Right lung (tissue), 5 donors: ENCODE results near the gene ZBTB18. TPM values are rescaled to one million over a fixed set of nuclear protein-coding genes. Genes with fewer than 3 reads are reported as not detected.
"Not testable (repeated sequence)": the region's sequence is repeated elsewhere in the genome, so short reads cannot be mapped to it uniquely, and the experiment has no call there.

Source experiments
- DNase-seq, 2 donors: peaks; one replicate each; pipeline ENCODE4 v3.0.0-alpha.2; 2013
- polyA plus RNA-seq, 5 donors: library from polyadenylated mRNA; unstranded; fragments of 120-200 nt; gene quantifications; one replicate each; pipeline versions ENCODE4 v1.2.1 to v1.2.3, GENCODE V29; 2013; ENCODE audit warnings: inconsistent platforms in 1 of 5, low replicate concordance in 1 of 5; ENCODE audit not compliant: insufficient read length in 5 of 5, insufficient read depth in 1 of 5

The ZBTB18 gene
- polyA plus RNA-seq, 5 donors: 12.8 to 16.9 (median 15.6) TPM

- no peak for DNase-seq
Observed at GRCh38 chr1:244037252-244037651, 13.8 kb upstream of the ZBTB18 start.

- DNase-seq: no peak
Observed at GRCh38 chr1:244041466-244042120, 9.5 kb upstream of the ZBTB18 start.

- DNase-seq: no peak
Observed at GRCh38 chr1:244042293-244042692, 8.8 kb upstream of the ZBTB18 start.

- no peak for DNase-seq
Observed at GRCh38 chr1:244044423-244044822, 6.7 kb upstream of the ZBTB18 start.

- not testable (repeated sequence) for DNase-seq
Observed at GRCh38 chr1:244046254-244046653, 4.8 kb upstream of the ZBTB18 start.

GRCh38 chr1:244046907-244047611, 4.0 kb upstream of the ZBTB18 start:
- DNase-seq: no peak

GRCh38 chr1:244047621-244048255, 3.3 kb upstream of the ZBTB18 start:
- peak in 1 of 2 donors; percentile 65 for DNase-seq

GRCh38 chr1:244048256-244049161, 2.6 kb upstream of the ZBTB18 start:
- DNase-seq: peak; percentile 99 to 100

- DNase-seq: no peak
Observed at GRCh38 chr1:244049162-244050013, 1.7 kb upstream of the ZBTB18 start.

GRCh38 chr1:244050014-244050834, 859 bp upstream of the ZBTB18 start:
- DNase-seq: no peak

- DNase-seq: no peak
Observed at GRCh38 chr1:244052016-244052727, 1.1 kb downstream of the ZBTB18 start.

GRCh38 chr1:244052728-244053312, 1.7 kb downstream of the ZBTB18 start:
- DNase-seq: no peak

GRCh38 chr1:244053831-244054230, 2.7 kb downstream of the ZBTB18 start:
- DNase-seq: no peak

GRCh38 chr1:244054247-244054923, 3.3 kb downstream of the ZBTB18 start:
- DNase-seq: no peak

- DNase-seq: no peak
Observed at GRCh38 chr1:244054924-244055263, 3.8 kb downstream of the ZBTB18 start.

GRCh38 chr1:244056577-244056976, 5.5 kb downstream of the ZBTB18 start:
- DNase-seq: no peak

GRCh38 chr1:244057474-244058385, 6.6 kb downstream of the ZBTB18 start:
- no peak for DNase-seq
